SK-N-MC (cell line): Measurements from ENCODE around the gene CLASRP.

Source experiments
- EZH2 ChIP-seq: fragments of 200-600 bp; sonication (generic); IDR thresholded peaks from one replicate; pipeline ENCODE4 v1.6.1; 2017; ENCODE audit warnings: antibody characterized with exemption
- FOXP2 ChIP-seq: optimal IDR thresholded peaks from 2 replicates; pipeline ENCODE3; 2011; ENCODE audit warnings: mild to moderate bottlenecking, moderate library complexity; ENCODE audit not compliant: insufficient read depth; ENCODE audit errors: extremely low read length, control extremely low read depth
- POLR2AphosphoS5 ChIP-seq: IDR thresholded peaks from 2 replicates; pipeline ENCODE4 v1.6.1; 2012; ENCODE audit warnings: mild to moderate bottlenecking, low read depth, low read length, borderline replicate concordance

DNA sequence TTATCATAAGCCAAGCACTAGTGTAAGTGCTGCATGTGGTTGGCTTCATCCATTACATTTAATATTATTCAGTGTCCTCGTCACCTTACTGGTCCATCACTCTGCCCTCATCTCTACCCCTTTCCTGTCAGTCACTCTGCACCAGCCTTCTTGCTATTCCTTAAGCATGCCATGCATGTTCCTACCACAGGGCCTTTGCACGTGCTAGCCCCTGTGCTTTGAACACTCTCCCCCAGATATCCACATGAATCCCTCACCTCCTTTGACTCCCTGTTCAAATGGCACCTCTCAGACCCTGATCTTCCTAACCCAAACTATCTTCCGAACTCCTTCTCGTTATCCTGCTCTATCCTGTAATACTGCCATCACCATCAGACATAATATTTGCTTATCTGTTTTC is 40.8 kb upstream of the CLASRP start:
- TF ChIP-seq EZH2: no peak
- no peak for TF ChIP-seq POLR2AphosphoS5
- no peak for TF ChIP-seq FOXP2
